GM20431 (cell line): ENCODE results near the gene XPR1.
"Not testable (repeated sequence)": the region's sequence is repeated elsewhere in the genome, so short reads cannot be mapped to it uniquely, and the experiment has no call there.

Experiments used
- in situ Hi-C: fragments of 300-500 bp; cut with MseI, MboI; formaldehyde crosslinking; loops from one replicate; pipeline ENCODE4 v1.15.0; 2020; ENCODE audit warnings: low sequenced_read_pairs; ENCODE audit not compliant: unreplicated experiment

XPR1 gene

GRCh38 chr1:180640531-180640949 lies 8.7 kb downstream of the XPR1 start:
- in situ Hi-C loops = loop anchor here (25.0 kb wide), 1 partner anchor 222 kb away; no protein-coding TSS in a partner anchor

- in situ Hi-C loops = loop anchor here (25.0 kb wide), 1 partner anchor 221 kb away; no protein-coding TSS in a partner anchor
These were observed 9.8 kb downstream of the XPR1 start for GRCh38 chr1:180641662-180642061.

GRCh38 chr1:180642781-180643180 lies 11.0 kb downstream of the XPR1 start:
- in situ Hi-C loops = loop anchor here (25.0 kb wide), 1 partner anchor 220 kb away; no protein-coding TSS in a partner anchor

- in situ Hi-C loops = loop anchor here (25.0 kb wide), 1 partner anchor 219 kb away; no protein-coding TSS in a partner anchor
These were observed 11.9 kb downstream of the XPR1 start for GRCh38 chr1:180643693-180644092.

GRCh38 chr1:180644526-180645192 lies 12.8 kb downstream of the XPR1 start:
- in situ Hi-C loops = loop anchor here (25.0 kb wide), 1 partner anchor 218 kb away; no protein-coding TSS in a partner anchor

GRCh38 chr1:180645261-180645660 lies 13.4 kb downstream of the XPR1 start:
- in situ Hi-C loops = loop anchor here (25.0 kb wide), 1 partner anchor 217 kb away; no protein-coding TSS in a partner anchor

- in situ Hi-C loops = loop anchor here (25.0 kb wide), 1 partner anchor 216 kb away; no protein-coding TSS in a partner anchor
These were observed 14.3 kb downstream of the XPR1 start for GRCh38 chr1:180646093-180646492.

GRCh38 chr1:180646547-180646946 lies 14.7 kb downstream of the XPR1 start:
- in situ Hi-C loops = loop anchor here (25.0 kb wide), 1 partner anchor 216 kb away; no protein-coding TSS in a partner anchor

GRCh38 chr1:180652792-180653191 lies 21.0 kb downstream of the XPR1 start:
- in situ Hi-C loops = no loop called here

GRCh38 chr1:180662709-180663108 lies 30.9 kb downstream of the XPR1 start:
- in situ Hi-C loops = no loop called here

- in situ Hi-C loops = no loop called here
These were observed 38.9 kb downstream of the XPR1 start for GRCh38 chr1:180670681-180671080.

GRCh38 chr1:180672105-180672504 lies 40.3 kb downstream of the XPR1 start:
- in situ Hi-C loops = no loop called here

- in situ Hi-C loops = no loop called here
These were observed 40.7 kb downstream of the XPR1 start for GRCh38 chr1:180672505-180672904.

GRCh38 chr1:180674603-180675530 lies 43.0 kb downstream of the XPR1 start:
- in situ Hi-C loops = no loop called here

- in situ Hi-C loops = no loop called here
These were observed 43.8 kb downstream of the XPR1 start for GRCh38 chr1:180675586-180675985.

- in situ Hi-C loops = no loop called here
These were observed 48.8 kb downstream of the XPR1 start for GRCh38 chr1:180680558-180681144.

- in situ Hi-C loops = not testable (repeated sequence)
These were observed 51.3 kb downstream of the XPR1 start for GRCh38 chr1:180683117-180683516.

GRCh38 chr1:180691322-180691913 lies 59.6 kb downstream of the XPR1 start:
- in situ Hi-C loops = no loop called here

- in situ Hi-C loops = no loop called here
These were observed 61.9 kb downstream of the XPR1 start for GRCh38 chr1:180693564-180694244.
